ENCODE data around the gene ABCF2. TPM values are rescaled to one million over a fixed set of nuclear protein-coding genes. Genes with fewer than 3 reads are reported as not detected.

The ABCF2 gene
- total RNA-seq, 1 experiment from 2014 or later = 45.8 TPM

GRCh38 chr7:151209588-151209987 lies 17.4 kb downstream of the ABCF2 start:
- ChIA-PET POLR2A (ENCODE audit: unreplicated experiment) (no interaction called here), CTCF (no interaction called here)
- intact Hi-C loops (cut with micrococcal nuclease; ENCODE audit: unreplicated experiment) = no loop called here
- H2AFZ ChIP-seq = no peak overlapping the region
- no peaks in the 10 kb centered on the region for H3K36me3 ChIP-seq (ENCODE audit: low read depth)
- no peaks in the 10 kb centered on the region for H3K4me1 ChIP-seq (replicated peaks; ENCODE audit: insufficient read depth)
- TF ChIP-seq, protein P1, sequence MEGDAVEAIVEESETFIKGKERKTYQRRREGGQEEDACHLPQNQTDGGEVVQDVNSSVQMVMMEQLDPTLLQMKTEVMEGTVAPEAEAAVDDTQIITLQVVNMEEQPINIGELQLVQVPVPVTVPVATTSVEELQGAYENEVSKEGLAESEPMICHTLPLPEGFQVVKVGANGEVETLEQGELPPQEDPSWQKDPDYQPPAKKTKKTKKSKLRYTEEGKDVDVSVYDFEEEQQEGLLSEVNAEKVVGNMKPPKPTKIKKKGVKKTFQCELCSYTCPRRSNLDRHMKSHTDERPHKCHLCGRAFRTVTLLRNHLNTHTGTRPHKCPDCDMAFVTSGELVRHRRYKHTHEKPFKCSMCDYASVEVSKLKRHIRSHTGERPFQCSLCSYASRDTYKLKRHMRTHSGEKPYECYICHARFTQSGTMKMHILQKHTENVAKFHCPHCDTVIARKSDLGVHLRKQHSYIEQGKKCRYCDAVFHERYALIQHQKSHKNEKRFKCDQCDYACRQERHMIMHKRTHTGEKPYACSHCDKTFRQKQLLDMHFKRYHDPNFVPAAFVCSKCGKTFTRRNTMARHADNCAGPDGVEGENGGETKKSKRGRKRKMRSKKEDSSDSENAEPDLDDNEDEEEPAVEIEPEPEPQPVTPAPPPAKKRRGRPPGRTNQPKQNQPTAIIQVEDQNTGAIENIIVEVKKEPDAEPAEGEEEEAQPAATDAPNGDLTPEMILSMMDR (conservative IDR thresholded peaks at IDR 0.05) = no peak
- no peak for TF ChIP-seq EZH2 (IDR thresholded peaks at IDR 0.05; ENCODE audit: low read depth)
- peaks cover 37% of the 10 kb centered on the region for H3K27me3 ChIP-seq (ENCODE audit: insufficient read depth, low read depth)
- no peak overlapping the region for H3K27ac ChIP-seq
- no peaks in the 10 kb centered on the region for H4K20me1 ChIP-seq (ENCODE audit: insufficient read depth)
- H3K4me3 ChIP-seq = no peak overlapping the region
- BruUV-seq (replicated peaks) = no TSS peak
- H3K9me2 ChIP-seq (ENCODE audit: insufficient read depth) = no peaks in the 10 kb centered on the region
- peaks cover 18% of the 10 kb centered on the region for H3F3A ChIP-seq (ENCODE audit: insufficient read depth, low read depth)
- no peak for DNase-seq
- H3K9me3 ChIP-seq (ENCODE audit: insufficient read depth, low read depth) = no peaks in the 10 kb centered on the region
- no peaks in the 10 kb centered on the region for H3K79me2 ChIP-seq (ENCODE audit: low read depth)
- H3K4me2 ChIP-seq = no peak overlapping the region

GRCh38 chr7:151208253-151208862 lies 18.6 kb downstream of the ABCF2 start:
- DNase-seq = no peak
- POLR2A ChIA-PET (ENCODE audit: unreplicated experiment) = interaction anchor here (0.9 kb wide), 1 partner anchor 19 kb away, joined by 6 read pairs; no protein-coding TSS in a partner anchor
- Histone ChIP-seq H3K4me1 (replicated peaks; ENCODE audit: insufficient read depth) (no peaks in the 10 kb centered on the region), H4K20me1 (ENCODE audit: insufficient read depth) (no peaks in the 10 kb centered on the region), H2AFZ (no peak overlapping the region), H3K9me3 (ENCODE audit: insufficient read depth, low read depth) (no peaks in the 10 kb centered on the region), H3F3A (ENCODE audit: insufficient read depth, low read depth) (peaks cover 11% of the 10 kb centered on the region), H3K4me3 (no peak overlapping the region), H3K79me2 (ENCODE audit: low read depth) (no peaks in the 10 kb centered on the region), H3K4me2 (no peak overlapping the region), H3K36me3 (ENCODE audit: low read depth) (no peaks in the 10 kb centered on the region), H3K27me3 (ENCODE audit: insufficient read depth, low read depth) (peaks cover 50% of the 10 kb centered on the region), H3K27ac (no peak overlapping the region), H3K9me2 (ENCODE audit: insufficient read depth) (no peaks in the 10 kb centered on the region)
- TF ChIP-seq, protein P1 (conservative IDR thresholded peaks at IDR 0.05) = no peak
- TF ChIP-seq EZH2 (IDR thresholded peaks at IDR 0.05; ENCODE audit: low read depth) = no peak
- intact Hi-C loops (cut with micrococcal nuclease; ENCODE audit: unreplicated experiment) = no loop called here
- BruUV-seq (replicated peaks) = no TSS peak
- CTCF ChIA-PET = no interaction called here

GRCh38 chr7:151207804-151208203 lies 19.2 kb downstream of the ABCF2 start:
- CTCF ChIA-PET = no interaction called here
- no peak for DNase-seq

More at GRCh38 chr7:151207804-151208203, 19.2 kb downstream of the ABCF2 start:
- POLR2A ChIA-PET (ENCODE audit: unreplicated experiment) = no interaction called here
- Histone ChIP-seq H3K4me2 (no peak overlapping the region), H4K20me1 (ENCODE audit: insufficient read depth) (no peaks in the 10 kb centered on the region), H3K27ac (no peak overlapping the region), H3K36me3 (ENCODE audit: low read depth) (no peaks in the 10 kb centered on the region), H3K9me2 (ENCODE audit: insufficient read depth) (no peaks in the 10 kb centered on the region), H3K9me3 (ENCODE audit: insufficient read depth, low read depth) (no peaks in the 10 kb centered on the region), H3K4me1 (replicated peaks; ENCODE audit: insufficient read depth) (no peaks in the 10 kb centered on the region), H3K4me3 (no peak overlapping the region), H3K79me2 (ENCODE audit: low read depth) (no peaks in the 10 kb centered on the region), H3F3A (ENCODE audit: insufficient read depth, low read depth) (peaks cover 6% of the 10 kb centered on the region), H2AFZ (no peak overlapping the region), H3K27me3 (ENCODE audit: insufficient read depth, low read depth) (peaks cover 55% of the 10 kb centered on the region)
- BruUV-seq (replicated peaks) = no TSS peak
- TF ChIP-seq, protein P1 (conservative IDR thresholded peaks at IDR 0.05) = no peak
- TF ChIP-seq EZH2 (IDR thresholded peaks at IDR 0.05; ENCODE audit: low read depth) = no peak
- intact Hi-C loops (cut with micrococcal nuclease; ENCODE audit: unreplicated experiment) = no loop called here
